Suprapubic skin (tissue), 4 donors: ENCODE data around the gene NSDHL.

Experiments used
- EP300 ChIP-seq: sonication (generic); formaldehyde crosslinking; IDR thresholded peaks from one replicate; pipeline ENCODE4 v1.6.1; 2017; ENCODE audit warnings: antibody characterized with exemption
- POLR2A ChIP-seq, 2 donors: fragments of 450-650 bp; IDR thresholded peaks; one replicate each; pipeline ENCODE4 v1.6.1; 2017; ENCODE audit warnings: antibody characterized with exemption in 2 of 2, mild to moderate bottlenecking in 2 of 2, moderate library complexity in 2 of 2
- POLR2AphosphoS5 ChIP-seq, 3 donors: sonication (generic); formaldehyde crosslinking; IDR thresholded peaks; one replicate each; pipeline ENCODE4 v1.6.1; 2017; ENCODE audit warnings: antibody characterized with exemption in 3 of 3
- TF ChIP-seq, protein P1 (sequence below), 2 donors: fragments of 200-600 bp in 1 of 2; fragments of 450-650 bp in 1 of 2; sonication (generic) in 1 of 2; IDR thresholded peaks; one replicate each; pipeline ENCODE4 v1.5.1; 2016 to 2019; ENCODE audit warnings: antibody characterized with exemption in 2 of 2, mild to moderate bottlenecking in 1 of 2, moderate library complexity in 1 of 2

GRCh38 chrX:152913910-152914309 lies 83.0 kb downstream of the NSDHL start:
- TF ChIP-seq POLR2A (IDR thresholded peaks at IDR 0.05) (no peak), POLR2AphosphoS5 (IDR thresholded peaks at IDR 0.05) (no peak), EP300 (no peak)
- TF ChIP-seq, protein P1, sequence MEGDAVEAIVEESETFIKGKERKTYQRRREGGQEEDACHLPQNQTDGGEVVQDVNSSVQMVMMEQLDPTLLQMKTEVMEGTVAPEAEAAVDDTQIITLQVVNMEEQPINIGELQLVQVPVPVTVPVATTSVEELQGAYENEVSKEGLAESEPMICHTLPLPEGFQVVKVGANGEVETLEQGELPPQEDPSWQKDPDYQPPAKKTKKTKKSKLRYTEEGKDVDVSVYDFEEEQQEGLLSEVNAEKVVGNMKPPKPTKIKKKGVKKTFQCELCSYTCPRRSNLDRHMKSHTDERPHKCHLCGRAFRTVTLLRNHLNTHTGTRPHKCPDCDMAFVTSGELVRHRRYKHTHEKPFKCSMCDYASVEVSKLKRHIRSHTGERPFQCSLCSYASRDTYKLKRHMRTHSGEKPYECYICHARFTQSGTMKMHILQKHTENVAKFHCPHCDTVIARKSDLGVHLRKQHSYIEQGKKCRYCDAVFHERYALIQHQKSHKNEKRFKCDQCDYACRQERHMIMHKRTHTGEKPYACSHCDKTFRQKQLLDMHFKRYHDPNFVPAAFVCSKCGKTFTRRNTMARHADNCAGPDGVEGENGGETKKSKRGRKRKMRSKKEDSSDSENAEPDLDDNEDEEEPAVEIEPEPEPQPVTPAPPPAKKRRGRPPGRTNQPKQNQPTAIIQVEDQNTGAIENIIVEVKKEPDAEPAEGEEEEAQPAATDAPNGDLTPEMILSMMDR (IDR thresholded peaks at IDR 0.05): no peak
